T-helper 17 cell (primary cell): ENCODE measurements around the gene APOE. TPM values are rescaled to one million over a fixed set of nuclear protein-coding genes. Genes with fewer than 3 reads are reported as not detected.
A peak's percentile ranks its signal among the peaks of the same experiment; 100 is the strongest.
"Not testable (repeated sequence)": the region's sequence is repeated elsewhere in the genome, so short reads cannot be mapped to it uniquely, and the experiment has no call there.

Experiments used
- ATAC-seq: fragments of 150-1000 bp; cut with Tn5 transposase; 2 replicates; pipeline ENCODE4 v1.10.0; 2021; ENCODE audit warnings: mild to moderate bottlenecking, moderate library complexity
- DNase-seq, 3 donors: peaks; one replicate each; pipeline versions ENCODE4 v3.0.0 to v3.0.0-alpha.2; 2020 to 2021
- H3K9me3 ChIP-seq: one replicate; pipeline ENCODE4 v1.7.0; 2013; ENCODE audit warnings: low read length, mild to moderate bottlenecking; ENCODE audit not compliant: control insufficient read depth, poor library complexity, severe bottlenecking
- H3K27ac Mint-ChIP-seq: one replicate; pipeline ENCODE4 v1.8.0; 2022; ENCODE audit warnings: mild to moderate bottlenecking, moderate library complexity, mixed read lengths
- H3K27me3 Mint-ChIP-seq: one replicate; pipeline ENCODE4 v1.8.0; 2022; ENCODE audit warnings: mixed read lengths
- H3K36me3 Mint-ChIP-seq: one replicate; pipeline ENCODE4 v1.8.0; 2022; ENCODE audit warnings: low read depth, mixed read lengths
- H3K4me1 Mint-ChIP-seq: one replicate; pipeline ENCODE4 v1.8.0; 2022; ENCODE audit warnings: mild to moderate bottlenecking, mixed read lengths
- H3K4me3 Mint-ChIP-seq: one replicate; pipeline ENCODE4 v1.8.0; 2022; ENCODE audit warnings: mild to moderate bottlenecking, moderate library complexity, mixed read lengths
- total RNA-seq, 4 donors: library from RNA in 2 of 4; stranded (reverse) in 2 of 4; gene quantifications; one replicate each; pipeline ENCODE4 v1.2.3 and lab custom pipeline; 2022 to 2026

The APOE gene
- total RNA-seq (1 to 10 TPM; 1.3 to 2.0 TPM), total RNA-seq (lab: John Stamatoyannopoulos, UW) (1.2 to 1.4 reads per million in 2 donors)

DNA sequence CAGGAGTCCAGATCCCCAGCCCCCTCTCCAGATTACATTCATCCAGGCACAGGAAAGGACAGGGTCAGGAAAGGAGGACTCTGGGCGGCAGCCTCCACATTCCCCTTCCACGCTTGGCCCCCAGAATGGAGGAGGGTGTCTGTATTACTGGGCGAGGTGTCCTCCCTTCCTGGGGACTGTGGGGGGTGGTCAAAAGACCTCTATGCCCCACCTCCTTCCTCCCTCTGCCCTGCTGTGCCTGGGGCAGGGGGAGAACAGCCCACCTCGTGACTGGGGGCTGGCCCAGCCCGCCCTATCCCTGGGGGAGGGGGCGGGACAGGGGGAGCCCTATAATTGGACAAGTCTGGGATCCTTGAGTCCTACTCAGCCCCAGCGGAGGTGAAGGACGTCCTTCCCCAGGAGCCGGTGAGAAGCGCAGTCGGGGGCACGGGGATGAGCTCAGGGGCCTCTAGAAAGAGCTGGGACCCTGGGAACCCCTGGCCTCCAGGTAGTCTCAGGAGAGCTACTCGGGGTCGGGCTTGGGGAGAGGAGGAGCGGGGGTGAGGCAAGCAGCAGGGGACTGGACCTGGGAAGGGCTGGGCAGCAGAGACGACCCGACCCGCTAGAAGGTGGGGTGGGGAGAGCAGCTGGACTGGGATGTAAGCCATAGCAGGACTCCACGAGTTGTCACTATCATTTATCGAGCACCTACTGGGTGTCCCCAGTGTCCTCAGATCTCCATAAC lies at the start of gene APOE:
Gene APOE, plus strand, starts transcription at position 360 of the 724 bp plus-strand sequence. CDS start 829 bp downstream, outside the sequence.
- no peaks in the 10 kb centered on the region for H3K9me3 ChIP-seq
- Mint-ChIP-seq H3K4me1 (peaks cover 8% of the 10 kb centered on the region), H3K27me3 (peaks cover 14% of the 10 kb centered on the region), H3K36me3 (peaks cover 3% of the 10 kb centered on the region), H3K4me3 (peak within 1 kb of the TSS; percentile 57), H3K27ac (no peak within 1 kb of the TSS)
- ATAC-seq (no peak), DNase-seq (no peak)

GRCh38 chr19:44856421-44857083 lies 49.0 kb upstream of the APOE start:
- peaks cover 8% of the 10 kb centered on the region for H3K4me1 Mint-ChIP-seq
- no peak for DNase-seq
- no peaks in the 10 kb centered on the region for H3K9me3 ChIP-seq
- H3K36me3 Mint-ChIP-seq, result no peaks in the 10 kb centered on the region
- no peak overlapping the region for H3K27ac Mint-ChIP-seq
- ATAC-seq, result no peak
- peaks cover 5% of the 10 kb centered on the region for H3K27me3 Mint-ChIP-seq
- H3K4me3 Mint-ChIP-seq, result no peak overlapping the region

DNA sequence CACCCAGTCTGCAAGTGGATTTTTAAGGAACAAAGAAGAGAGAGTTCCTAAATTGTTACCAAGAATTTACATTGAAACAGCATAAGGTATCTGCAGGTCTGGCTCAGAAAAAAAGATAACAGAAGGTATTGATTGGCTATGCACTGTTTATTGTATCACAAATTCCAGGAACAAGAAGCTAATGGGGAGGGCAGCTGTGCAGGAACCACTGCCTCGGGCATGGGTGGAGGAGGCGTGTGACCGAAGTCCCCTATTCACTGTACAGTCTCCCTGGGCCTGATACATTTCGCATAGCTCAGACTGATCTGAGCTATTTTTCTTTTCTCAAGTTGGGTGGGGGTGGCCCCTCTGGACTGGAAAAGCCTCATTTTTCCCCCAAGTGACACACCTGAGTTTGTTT lies 47.8 kb upstream of the APOE start:
- peaks cover 2% of the 10 kb centered on the region for H3K4me1 Mint-ChIP-seq
- no peak overlapping the region for H3K4me3 Mint-ChIP-seq
- ATAC-seq (no peak), DNase-seq (no peak)
- no peaks in the 10 kb centered on the region for H3K36me3 Mint-ChIP-seq
- H3K9me3 ChIP-seq, result no peaks in the 10 kb centered on the region
- peaks cover 5% of the 10 kb centered on the region for H3K27me3 Mint-ChIP-seq
- H3K27ac Mint-ChIP-seq, result no peak overlapping the region

- H3K9me3 ChIP-seq, DNase-seq, H3K4me1 Mint-ChIP-seq, H3K36me3 Mint-ChIP-seq, H3K4me3 Mint-ChIP-seq, H3K27me3 Mint-ChIP-seq, H3K27ac Mint-ChIP-seq, ATAC-seq: not testable (repeated sequence)
These were observed 44.0 kb upstream of the APOE start for GRCh38 chr19:44861576-44861975.

- Mint-ChIP-seq H3K36me3 (peaks cover 4% of the 10 kb centered on the region), H3K4me3 (no peak overlapping the region), H3K27me3 (peaks cover 10% of the 10 kb centered on the region), H3K4me1 (peaks cover 5% of the 10 kb centered on the region), H3K27ac (no peak overlapping the region)
- no peaks in the 10 kb centered on the region for H3K9me3 ChIP-seq
- DNase-seq (no peak), ATAC-seq (no peak)
These were observed 41.6 kb upstream of the APOE start for GRCh38 chr19:44863990-44864389.

GRCh38 chr19:44865196-44865767 lies 40.3 kb upstream of the APOE start:
- Mint-ChIP-seq H3K4me1 (peaks cover 5% of the 10 kb centered on the region), H3K36me3 (peaks cover 4% of the 10 kb centered on the region), H3K27ac (no peak overlapping the region), H3K27me3 (peaks cover 5% of the 10 kb centered on the region), H3K4me3 (peak overlapping the region; percentile 19)
- H3K9me3 ChIP-seq, result no peaks in the 10 kb centered on the region
- DNase-seq (no peak), ATAC-seq (no peak)

DNA sequence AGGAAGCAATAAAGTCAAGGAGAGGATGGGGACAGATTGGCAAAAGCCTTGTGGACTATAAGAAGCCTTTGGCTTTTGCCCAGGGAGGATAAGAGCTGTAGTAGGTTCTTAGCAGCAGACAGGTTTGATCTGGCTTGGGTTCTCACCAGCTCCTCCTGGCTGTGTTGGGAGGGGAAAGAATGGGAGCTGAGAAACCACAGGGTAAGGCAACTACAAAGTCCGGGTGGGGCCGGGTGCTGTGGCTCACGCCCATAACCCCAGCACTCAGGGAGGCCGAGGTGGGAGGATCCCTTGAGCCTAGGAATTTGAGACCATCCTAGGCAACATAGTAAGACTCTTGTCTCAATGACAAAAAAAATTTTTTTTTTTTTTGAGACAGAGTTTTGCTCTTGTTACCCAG lies 38.9 kb upstream of the APOE start:
- no peak for DNase-seq
- Mint-ChIP-seq H3K4me3 (no peak overlapping the region), H3K27ac (peak overlapping the region; percentile 71), H3K4me1 (peaks cover 5% of the 10 kb centered on the region), H3K27me3 (peaks cover 5% of the 10 kb centered on the region), H3K36me3 (peaks cover 4% of the 10 kb centered on the region)
- H3K9me3 ChIP-seq, result no peaks in the 10 kb centered on the region
- no peak for ATAC-seq

GRCh38 chr19:44867578-44867977 lies 38.0 kb upstream of the APOE start:
- Mint-ChIP-seq H3K27ac (no peak overlapping the region), H3K4me3 (peak overlapping the region; percentile 36), H3K4me1 (peaks cover 5% of the 10 kb centered on the region), H3K36me3 (peaks cover 4% of the 10 kb centered on the region), H3K27me3 (peaks cover 10% of the 10 kb centered on the region)
- DNase-seq (no peak), ATAC-seq (no peak)
- no peaks in the 10 kb centered on the region for H3K9me3 ChIP-seq

DNA sequence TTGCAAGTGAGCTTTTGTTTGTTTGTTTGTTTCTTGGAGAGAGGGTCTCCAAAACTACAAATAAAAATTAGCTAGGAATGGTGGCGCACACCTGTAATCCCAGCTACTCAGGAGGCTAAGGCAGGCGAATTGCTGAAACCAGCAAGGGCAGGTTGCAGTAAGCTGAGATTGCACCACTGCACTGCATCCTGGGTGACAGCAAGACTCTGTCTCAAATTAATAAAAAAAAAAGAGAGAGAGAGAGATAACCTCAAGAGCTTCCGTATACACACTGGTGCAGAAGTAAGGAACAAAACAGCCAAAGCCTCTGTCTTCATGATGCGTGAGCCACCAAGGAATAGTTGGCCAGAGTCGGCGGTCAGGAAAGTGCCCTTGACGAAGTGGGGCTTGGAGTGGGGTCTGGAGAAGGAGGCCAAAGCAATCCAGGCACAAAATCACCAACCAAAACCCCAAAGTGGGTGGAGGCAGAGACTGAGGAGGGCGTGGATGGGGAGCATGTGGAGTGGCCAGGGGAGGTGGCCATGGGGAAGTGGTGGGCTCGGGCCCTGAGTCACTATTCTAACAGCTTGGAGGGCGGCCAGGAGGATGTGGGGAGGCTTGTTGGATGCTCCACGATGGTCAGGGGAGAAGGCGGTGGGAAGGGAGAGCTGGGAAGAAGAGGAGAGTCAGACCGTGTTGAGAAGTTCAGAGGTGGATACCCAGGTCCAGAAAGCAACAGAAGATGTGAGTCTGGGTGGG lies 35.7 kb upstream of the APOE start:
- DNase-seq (no peak), ATAC-seq (no peak)
- H3K4me1 Mint-ChIP-seq, result peaks cover 10% of the 10 kb centered on the region
- H3K27me3 Mint-ChIP-seq, result peaks cover 10% of the 10 kb centered on the region
- H3K36me3 Mint-ChIP-seq, result peaks cover 6% of the 10 kb centered on the region
- no peaks in the 10 kb centered on the region for H3K9me3 ChIP-seq
- no peak overlapping the region for H3K4me3 Mint-ChIP-seq
- peak overlapping the region; percentile 16 for H3K27ac Mint-ChIP-seq

- no peak for ATAC-seq
- Mint-ChIP-seq H3K4me3 (no peak overlapping the region), H3K27me3 (peaks cover 5% of the 10 kb centered on the region), H3K27ac (peak overlapping the region; percentile 82), H3K36me3 (peaks cover 6% of the 10 kb centered on the region), H3K4me1 (peaks cover 11% of the 10 kb centered on the region)
- H3K9me3 ChIP-seq, result no peaks in the 10 kb centered on the region
- DNase-seq, result no peak
These were observed 33.8 kb upstream of the APOE start for GRCh38 chr19:44871809-44872208.

- ATAC-seq, result no peak
- Mint-ChIP-seq H3K4me3 (no peak overlapping the region), H3K36me3 (peaks cover 3% of the 10 kb centered on the region), H3K4me1 (peaks cover 14% of the 10 kb centered on the region), H3K27me3 (peaks cover 5% of the 10 kb centered on the region), H3K27ac (peak overlapping the region; percentile 82)
- no peaks in the 10 kb centered on the region for H3K9me3 ChIP-seq
- DNase-seq, result no peak
These were observed 32.9 kb upstream of the APOE start for GRCh38 chr19:44872661-44873060.

DNA sequence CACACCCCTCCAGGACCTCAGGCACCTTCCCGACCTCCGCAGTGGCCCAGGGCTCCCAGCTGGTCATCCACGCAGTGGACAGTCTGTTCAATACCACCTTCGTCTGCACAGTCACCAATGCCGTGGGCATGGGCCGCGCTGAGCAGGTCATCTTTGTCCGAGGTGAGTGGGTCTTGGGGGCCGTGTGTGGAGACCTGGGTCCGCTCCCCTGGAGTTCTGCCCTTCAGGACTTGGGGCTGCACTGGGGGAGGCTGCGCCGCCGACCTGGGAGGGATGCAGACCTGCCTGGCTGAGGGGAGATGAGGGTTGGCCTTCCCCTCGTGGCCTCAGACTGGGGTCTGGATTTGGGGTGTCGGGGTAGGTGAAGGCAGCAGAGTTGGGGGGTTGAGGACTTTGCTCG lies 31.3 kb upstream of the APOE start:
- Mint-ChIP-seq H3K27me3 (peaks cover 5% of the 10 kb centered on the region), H3K27ac (no peak overlapping the region), H3K4me3 (no peak overlapping the region), H3K36me3 (peaks cover 2% of the 10 kb centered on the region), H3K4me1 (peaks cover 14% of the 10 kb centered on the region)
- H3K9me3 ChIP-seq, result no peaks in the 10 kb centered on the region
- DNase-seq, result no peak
- ATAC-seq, result no peak
